ENCODE data around the gene CADPS2. TPM values are rescaled to one million over a fixed set of nuclear protein-coding genes. Genes with fewer than 3 reads are reported as not detected.
"Not testable (repeated sequence)": the region's sequence is repeated elsewhere in the genome, so short reads cannot be mapped to it uniquely, and the experiment has no call there.

CADPS2 gene
- total and polyA plus RNA-seq, 2 of the 8 experiments (the other 6 are each of a cell fraction or from before 2014, with no cell fraction given) = 8.9 to 22.3 TPM

GRCh38 chr7:122679269-122679709 lies 207.0 kb downstream of the CADPS2 start:
- Histone ChIP-seq H3K79me2 (ENCODE audit: control insufficient read depth in 1 of 2, insufficient read depth in 2 of 2, low read length in 2 of 2) (peaks cover 0 to 11% of the 10 kb centered on the region in 2 experiments; a peak in 2 of 4 replicates), H3K9ac (replicated peaks in 1 of 4; ENCODE audit: extremely low read depth in 1 of 4, low read depth in 3 of 4, low read length in 3 of 4) (peak overlapping the region in 1 of 4 experiments; percentile 46; a peak in 2 of 7 replicates), H3K4me2 (ENCODE audit: insufficient read depth in 1 of 2, low read depth in 2 of 2, low read length in 2 of 2) (peak overlapping the region; percentile 25 to 52), H3K4me1 (replicated peaks in 1 of 4; ENCODE audit: control insufficient read depth in 3 of 4, insufficient read depth in 4 of 4, low read length in 3 of 4) (peaks cover 6 to 32% (median 22%) of the 10 kb centered on the region in 4 experiments), H2BK5ac (ENCODE audit: low read depth, low read length) (peak overlapping the region; percentile 86; the same call in 1 of the 2 replicates), H4K91ac (replicated peaks; ENCODE audit: insufficient read length, low read length) (peak overlapping the region; percentile 6), H3K27ac (ENCODE audit: low read depth, low read length) (peak overlapping the region; percentile 69; the same call in 1 of the 2 replicates), H2BK12ac (ENCODE audit: low read depth, low read length) (peak overlapping the region; percentile 20; the same call in 1 of the 2 replicates), H3K4me3 (ENCODE audit: extremely low read depth in 1 of 4, insufficient read depth in 2 of 4, low read depth in 3 of 4, low read length in 4 of 4) (peak overlapping the region in 1 of 4 experiments; percentile 27; a peak in 1 of 8 replicates)
- CTCF ChIA-PET (ENCODE audit: partially characterized antibody); POLR2A ChIA-PET (ENCODE audit: partially characterized antibody); H3K27me3 ChIP-seq (replicated peaks in 1 of 4; ENCODE audit: control insufficient read depth in 3 of 4, extremely low read depth in 1 of 4, insufficient read depth in 3 of 4, low read length in 3 of 4); H3K18ac ChIP-seq (ENCODE audit: extremely low read depth, low read length); H4K5ac ChIP-seq (ENCODE audit: insufficient read length, low read depth, low read length); H4K20me1 ChIP-seq (replicated peaks in 1 of 2; ENCODE audit: control insufficient read depth in 1 of 2, insufficient read depth in 2 of 2, low read length in 2 of 2); H3K9me3 ChIP-seq (ENCODE audit: insufficient read depth in 2 of 2, low read depth in 1 of 2, low read length in 1 of 2); H2BK20ac ChIP-seq (ENCODE audit: low read length); H3K23me2 ChIP-seq (ENCODE audit: low read depth, low read length); H4K8ac ChIP-seq (ENCODE audit: extremely low read depth, insufficient read depth, low read length); H3K4ac ChIP-seq (replicated peaks; ENCODE audit: insufficient read length, low read depth, low read length); H2BK15ac ChIP-seq (ENCODE audit: low read length); H3K36me3 ChIP-seq (ENCODE audit: control insufficient read depth in 2 of 4, insufficient read depth in 4 of 4, low read length in 3 of 4); H2AFZ ChIP-seq (ENCODE audit: low read length); H2BK120ac ChIP-seq (replicated peaks; ENCODE audit: low read depth, low read length); H2AK5ac ChIP-seq (ENCODE audit: low read depth, low read length); H3K79me1 ChIP-seq (ENCODE audit: low read depth, low read length); H3K14ac ChIP-seq (ENCODE audit: insufficient read length); H3K23ac ChIP-seq (ENCODE audit: insufficient read length); H3K56ac ChIP-seq (replicated peaks; ENCODE audit: insufficient read length, low read depth, low read length): not testable (repeated sequence)
- peak; percentile 97 for FAIRE-seq
- WGBS, 2 experiments (ENCODE audit: extremely low coverage in 1 of 2, insufficient coverage in 1 of 2, insufficient read length in 1 of 2, insufficient replicate concordance in 2 of 2, low coverage in 1 of 2, low lambda C conversion rate in 2 of 2, missing lambda C conversion rate in 1 of 2) = 5% methylated on average over 9 of the region's 9 CpGs; no CpG with 5 or more reads in 1 of the 2 experiments
- DNase-seq (ENCODE audit: low read depth in 1 of 2, low spot score in 2 of 2) = peak; percentile 81 to 90
- TF ChIP-seq ASH2L (IDR thresholded peaks at IDR 0.05; ENCODE audit: low read length) = peak; percentile 76
- TF ChIP-seq RXRA (IDR thresholded peaks at IDR 0.05; ENCODE audit: insufficient read depth, low read depth, low read length) = peak; percentile 91; the same call in 1 of the 2 replicates
- peak; percentile 38; the same call in 1 of the 2 replicates for TF ChIP-seq TAF1 (IDR thresholded peaks at IDR 0.05; ENCODE audit: low read depth, low read length)
- peak; percentile 71 for TF ChIP-seq MAX (IDR thresholded peaks at IDR 0.05)
- 0 out of 2 replicates have a peak, but pooled peaks have one; percentile 24 for TF ChIP-seq POLR2AphosphoS5 (IDR thresholded peaks at IDR 0.05; ENCODE audit: low read depth, low read length)
- TF ChIP-seq, protein P1, sequence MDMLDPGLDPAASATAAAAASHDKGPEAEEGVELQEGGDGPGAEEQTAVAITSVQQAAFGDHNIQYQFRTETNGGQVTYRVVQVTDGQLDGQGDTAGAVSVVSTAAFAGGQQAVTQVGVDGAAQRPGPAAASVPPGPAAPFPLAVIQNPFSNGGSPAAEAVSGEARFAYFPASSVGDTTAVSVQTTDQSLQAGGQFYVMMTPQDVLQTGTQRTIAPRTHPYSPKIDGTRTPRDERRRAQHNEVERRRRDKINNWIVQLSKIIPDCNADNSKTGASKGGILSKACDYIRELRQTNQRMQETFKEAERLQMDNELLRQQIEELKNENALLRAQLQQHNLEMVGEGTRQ (IDR thresholded peaks at IDR 0.05; ENCODE audit: low read length) = peak; percentile 39; the same call in 1 of the 2 replicates
- peak; percentile 94 to 96 for TF ChIP-seq BCL11A (IDR thresholded peaks at IDR 0.05; ENCODE audit: low read depth in 2 of 2, low read length in 2 of 2)
- TF ChIP-seq NANOG (IDR thresholded peaks at IDR 0.05; ENCODE audit: insufficient read depth, low read depth, low read length, poor library complexity, severe bottlenecking) = peak; percentile 73
- peak; percentile 97 for TF ChIP-seq SP1 (IDR thresholded peaks at IDR 0.05; ENCODE audit: low read depth, low read length)
- peak; percentile 95 for TF ChIP-seq ATF2 (IDR thresholded peaks at IDR 0.05; ENCODE audit: low read length)

Data from H1 (cell line).